H9 (cell line): ENCODE measurements around the gene CCNT2. TPM values are rescaled to one million over a fixed set of nuclear protein-coding genes. Genes with fewer than 3 reads are reported as not detected.

ENCODE experiments used
- DNase-seq: peaks from one replicate; pipeline ENCODE4 v3.0.0-alpha.2; 2017
- H2AFZ ChIP-seq: one replicate; pipeline ENCODE4 v1.6.1; 2013; ENCODE audit warnings: mild to moderate bottlenecking, low read length, control low read depth, moderate library complexity
- H2AK5ac ChIP-seq: 2 replicates; pipeline ENCODE4 v1.6.1; 2013; ENCODE audit warnings: low read length, control low read depth, mixed read lengths; ENCODE audit not compliant: insufficient read length
- H2BK120ac ChIP-seq: one replicate; pipeline ENCODE4 v1.6.1; 2013; ENCODE audit warnings: low read depth, mild to moderate bottlenecking, low read length, control low read depth, inconsistent platforms; ENCODE audit not compliant: poor library complexity, severe bottlenecking
- H2BK12ac ChIP-seq: 2 replicates; pipeline ENCODE4 v1.6.1; 2013; ENCODE audit warnings: low read length, control low read depth, mixed read lengths, low read depth; ENCODE audit not compliant: insufficient read length
- H2BK15ac ChIP-seq: 2 replicates; pipeline ENCODE4 v1.6.1; 2013; ENCODE audit warnings: low read depth, low read length, control low read depth
- H2BK20ac ChIP-seq: one replicate; pipeline ENCODE4 v1.6.1; 2013; ENCODE audit warnings: low read depth, mild to moderate bottlenecking, low read length, control low read depth, inconsistent platforms; ENCODE audit not compliant: poor library complexity, severe bottlenecking
- H2BK5ac ChIP-seq: 2 replicates; pipeline ENCODE4 v1.6.1; 2013; ENCODE audit warnings: low read length, control low read depth, mixed read lengths; ENCODE audit not compliant: insufficient read length
- H3K14ac ChIP-seq: 2 replicates; pipeline ENCODE4 v1.6.1; 2013; ENCODE audit warnings: low read length, control low read depth; ENCODE audit not compliant: insufficient read depth
- H3K18ac ChIP-seq: 2 replicates; pipeline ENCODE4 v1.6.1; 2013; ENCODE audit warnings: low read depth, mild to moderate bottlenecking, mixed read lengths, low read length, control low read depth; ENCODE audit not compliant: insufficient read length
- H3K23ac ChIP-seq: 2 replicates; pipeline ENCODE4 v1.6.1; 2013; ENCODE audit warnings: low read length, control low read depth, mixed read lengths, low read depth; ENCODE audit not compliant: insufficient read length
- H3K23me2 ChIP-seq: 2 replicates; pipeline ENCODE4 v1.6.1; 2013; ENCODE audit warnings: low read depth, mild to moderate bottlenecking, mixed read lengths, low read length, control low read depth; ENCODE audit not compliant: insufficient read length, poor library complexity, severe bottlenecking
- H3K27ac ChIP-seq: 2 replicates; pipeline ENCODE4 v1.5.1; 2013; ENCODE audit warnings: low read length, control low read depth, mixed read lengths, low read depth; ENCODE audit not compliant: insufficient read length
- H3K27me3 ChIP-seq: 2 replicates; pipeline ENCODE4 v1.6.1; 2013; ENCODE audit warnings: low read length, control low read depth, inconsistent platforms; ENCODE audit not compliant: insufficient read depth
- H3K4ac ChIP-seq: 2 replicates; pipeline ENCODE4 v1.6.1; 2013; ENCODE audit warnings: low read depth, mild to moderate bottlenecking, control low read depth, inconsistent platforms, low read length, moderate library complexity
- H3K4me1 ChIP-seq: 2 replicates; pipeline ENCODE4 v1.6.1; 2013; ENCODE audit warnings: low read length, control low read depth, inconsistent platforms; ENCODE audit not compliant: insufficient read depth
- H3K4me2 ChIP-seq: 2 replicates; pipeline ENCODE4 v1.6.1; 2013; ENCODE audit warnings: low read length, control low read depth, mixed read lengths; ENCODE audit not compliant: insufficient read length, insufficient read depth
- H3K56ac ChIP-seq: 2 replicates; pipeline ENCODE4 v1.6.1; 2013; ENCODE audit warnings: low read depth, mild to moderate bottlenecking, mixed read lengths, low read length, control low read depth; ENCODE audit not compliant: insufficient read length
- H3K79me1 ChIP-seq: 2 replicates; pipeline ENCODE4 v1.6.1; 2013; ENCODE audit warnings: low read depth, mild to moderate bottlenecking, moderate library complexity, low read length, control low read depth, inconsistent platforms; ENCODE audit not compliant: insufficient read depth, poor library complexity, severe bottlenecking
- H3K79me2 ChIP-seq: 2 replicates; pipeline ENCODE4 v1.6.1; 2013; ENCODE audit warnings: low read length, control low read depth, inconsistent platforms; ENCODE audit not compliant: insufficient read depth
- H3K9ac ChIP-seq: 2 replicates; pipeline ENCODE4 v1.6.1; 2013; ENCODE audit warnings: low read length, control low read depth, mixed read lengths; ENCODE audit not compliant: insufficient read length; ENCODE audit errors: extremely low read depth
- H3K9me3 ChIP-seq: one replicate; pipeline ENCODE4 v1.6.1; 2013; ENCODE audit warnings: low read depth, low read length, inconsistent platforms; ENCODE audit not compliant: control insufficient read depth
- H3T11ph ChIP-seq: one replicate; pipeline ENCODE4 v1.6.1; 2013; ENCODE audit warnings: mild to moderate bottlenecking, low read length, control low read depth, inconsistent platforms
- H4K20me1 ChIP-seq: one replicate; pipeline ENCODE4 v1.6.1; 2013; ENCODE audit not compliant: control insufficient read depth, insufficient read length, insufficient read depth
- H4K5ac ChIP-seq: 2 replicates; pipeline ENCODE4 v1.6.1; 2013; ENCODE audit warnings: low read depth, mild to moderate bottlenecking, mixed read lengths, low read length, control low read depth; ENCODE audit not compliant: insufficient read length
- H4K8ac ChIP-seq: replicated peaks from 2 replicates; pipeline ENCODE4 v1.6.1; 2013; ENCODE audit warnings: low read length, control low read depth, mixed read lengths, low read depth; ENCODE audit not compliant: insufficient read length
- H4K91ac ChIP-seq: 2 replicates; pipeline ENCODE4 v1.6.1; 2013; ENCODE audit warnings: low read depth, mild to moderate bottlenecking, moderate library complexity, mixed read lengths, low read length, control low read depth; ENCODE audit not compliant: insufficient read length
- H3K27ac Mint-ChIP-seq, 3 experiments: 2 replicates in 2 of 3; 3 replicates in 1 of 3; pipeline ENCODE4 v1.8.0; 2020 to 2021; ENCODE audit warnings: mixed read lengths in 3 of 3, mild to moderate bottlenecking in 1 of 3, moderate library complexity in 1 of 3
- H3K27me3 Mint-ChIP-seq: 2 replicates; pipeline ENCODE4 v1.8.0; 2021; ENCODE audit warnings: low read depth, mild to moderate bottlenecking, moderate library complexity, mixed read lengths
- H3K36me3 Mint-ChIP-seq, 3 experiments: 2 replicates in 2 of 3; 3 replicates in 1 of 3; pipeline ENCODE4 v1.8.0; 2020 to 2021; ENCODE audit warnings: low read depth in 3 of 3, mixed read lengths in 3 of 3; ENCODE audit not compliant: insufficient read depth in 1 of 3
- H3K4me1 Mint-ChIP-seq, 2 experiments: 2 replicates each; pipeline ENCODE4 v1.8.0; 2020; ENCODE audit warnings: mixed read lengths in 2 of 2
- H3K4me3 Mint-ChIP-seq, 2 experiments: 2 replicates in 1 of 2; 3 replicates in 1 of 2; pipeline ENCODE4 v1.8.0; 2020 to 2021; ENCODE audit warnings: mild to moderate bottlenecking in 2 of 2, mixed read lengths in 2 of 2, moderate library complexity in 1 of 2
- H3K9me3 Mint-ChIP-seq, 2 experiments: 2 replicates in 1 of 2; 3 replicates in 1 of 2; pipeline ENCODE4 v1.8.0; 2020; ENCODE audit warnings: mild to moderate bottlenecking in 2 of 2, mixed read lengths in 2 of 2, moderate library complexity in 1 of 2
- WGBS: extraction: QIAGEN DNeasy Blood & Tissue Kit; methylation state at CpG from one replicate; pipeline ENCODE4 v1.1.7; 2013; ENCODE audit warnings: missing lambda C conversion rate, low lambda C conversion rate, mixed read lengths; ENCODE audit not compliant: insufficient read length; ENCODE audit errors: extremely low coverage; 5-methylcytosine and 5-hydroxymethylcytosine counted together
- total RNA-seq: library from RNA; stranded (reverse); gene quantifications from 2 replicates; pipeline ENCODE4 v1.2.1, GENCODE V29; 2021
- TF ChIP-seq, protein P1 (sequence below): fragments of 200-600 bp; sonication (generic); conservative IDR thresholded peaks from 3 replicates; pipeline ENCODE4 v1.8.0; 2021; ENCODE audit warnings: antibody characterized with exemption, mild to moderate bottlenecking

CCNT2 gene
- total RNA-seq, 1 experiment from 2014 or later = 42.0 TPM

DNA sequence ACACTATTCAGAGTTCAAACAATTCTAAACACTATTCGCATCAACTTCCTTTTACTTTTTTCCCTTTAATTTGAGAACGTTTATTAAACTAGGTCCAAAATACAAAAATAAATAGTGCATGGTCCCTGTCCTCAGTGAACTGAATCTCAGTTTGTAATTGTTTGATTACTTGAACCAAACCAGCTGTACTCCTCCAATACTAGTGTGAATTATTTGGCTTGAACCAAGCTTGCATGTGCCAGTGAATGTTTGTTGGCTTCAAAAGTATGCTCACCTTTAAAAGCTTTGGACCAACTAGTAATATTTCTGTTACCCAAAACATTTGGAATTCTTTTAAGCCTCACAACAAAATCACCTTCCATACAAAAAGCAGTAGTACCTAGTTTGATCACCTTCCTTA lies 15.5 kb downstream of the CCNT2 start:
- H3K56ac ChIP-seq = no peak overlapping the region
- H2BK12ac ChIP-seq = no peak overlapping the region
- H3K23me2 ChIP-seq = no peaks in the 10 kb centered on the region
- no peaks in the 10 kb centered on the region for H4K20me1 ChIP-seq
- H3K9ac ChIP-seq = no peak overlapping the region
- peaks cover 14 to 18% of the 10 kb centered on the region in 2 experiments for H3K4me1 Mint-ChIP-seq
- no peak overlapping the region for H2BK15ac ChIP-seq
- H3K4ac ChIP-seq = no peak overlapping the region
- no peaks in the 10 kb centered on the region for H3K27me3 Mint-ChIP-seq
- peaks cover 33% of the 10 kb centered on the region; the same call in 1 of the 2 replicates for H3K79me2 ChIP-seq
- DNase-seq = no peak
- H3K4me2 ChIP-seq = no peak overlapping the region
- no peak overlapping the region for H3K4me3 Mint-ChIP-seq
- H2BK120ac ChIP-seq = no peak overlapping the region
- peaks cover 17 to 44% (median 33%) of the 10 kb centered on the region in 3 experiments; a peak in 6 of 7 replicates for H3K36me3 Mint-ChIP-seq
- no peak overlapping the region for H3K23ac ChIP-seq
- H4K8ac ChIP-seq = no peak overlapping the region
- H2AFZ ChIP-seq = no peak overlapping the region
- no peak overlapping the region for H4K5ac ChIP-seq
- H2BK20ac ChIP-seq = no peak overlapping the region
- no peak overlapping the region for H3T11ph ChIP-seq
- no peak overlapping the region for H4K91ac ChIP-seq
- peak overlapping the region in 1 of 3 experiments; percentile 50; a peak in 1 of 7 replicates for H3K27ac Mint-ChIP-seq
- peaks cover 2% of the 10 kb centered on the region for H3K79me1 ChIP-seq
- no peak overlapping the region for H3K14ac ChIP-seq
- H3K9me3 Mint-ChIP-seq = no peaks in the 10 kb centered on the region
- H3K18ac ChIP-seq = no peak overlapping the region
- H3K9me3 ChIP-seq = no peaks in the 10 kb centered on the region
- H2AK5ac ChIP-seq = no peak overlapping the region
- no peak overlapping the region for H3K27ac ChIP-seq
- no peaks in the 10 kb centered on the region for H3K27me3 ChIP-seq
- TF ChIP-seq, protein P1, sequence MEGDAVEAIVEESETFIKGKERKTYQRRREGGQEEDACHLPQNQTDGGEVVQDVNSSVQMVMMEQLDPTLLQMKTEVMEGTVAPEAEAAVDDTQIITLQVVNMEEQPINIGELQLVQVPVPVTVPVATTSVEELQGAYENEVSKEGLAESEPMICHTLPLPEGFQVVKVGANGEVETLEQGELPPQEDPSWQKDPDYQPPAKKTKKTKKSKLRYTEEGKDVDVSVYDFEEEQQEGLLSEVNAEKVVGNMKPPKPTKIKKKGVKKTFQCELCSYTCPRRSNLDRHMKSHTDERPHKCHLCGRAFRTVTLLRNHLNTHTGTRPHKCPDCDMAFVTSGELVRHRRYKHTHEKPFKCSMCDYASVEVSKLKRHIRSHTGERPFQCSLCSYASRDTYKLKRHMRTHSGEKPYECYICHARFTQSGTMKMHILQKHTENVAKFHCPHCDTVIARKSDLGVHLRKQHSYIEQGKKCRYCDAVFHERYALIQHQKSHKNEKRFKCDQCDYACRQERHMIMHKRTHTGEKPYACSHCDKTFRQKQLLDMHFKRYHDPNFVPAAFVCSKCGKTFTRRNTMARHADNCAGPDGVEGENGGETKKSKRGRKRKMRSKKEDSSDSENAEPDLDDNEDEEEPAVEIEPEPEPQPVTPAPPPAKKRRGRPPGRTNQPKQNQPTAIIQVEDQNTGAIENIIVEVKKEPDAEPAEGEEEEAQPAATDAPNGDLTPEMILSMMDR = no peak
- no peaks in the 10 kb centered on the region for H3K4me1 ChIP-seq
- WGBS = 95% methylated on average over 2 of the region's 2 CpGs
- no peak overlapping the region for H2BK5ac ChIP-seq
